Thyroid gland (tissue), 4 donors: ENCODE data around the gene AGK.

Experiments
- POLR2A ChIP-seq, 2 donors: fragments of 450-650 bp; IDR thresholded peaks; one replicate each; pipeline ENCODE4 v1.6.1; 2017; ENCODE audit warnings: antibody characterized with exemption in 2 of 2, mild to moderate bottlenecking in 2 of 2, moderate library complexity in 1 of 2
- TF ChIP-seq, protein P1 (sequence below), 6 experiments: fragments of 200-600 bp in 3 of 6; fragments of 450-650 bp in 3 of 6; sonication (generic) in 3 of 6; IDR thresholded peaks; one replicate each; pipeline ENCODE4 v1.5.1; 2016 to 2019; ENCODE audit warnings: antibody characterized with exemption in 6 of 6, mild to moderate bottlenecking in 2 of 6, inconsistent platforms in 1 of 6, moderate library complexity in 1 of 6

DNA sequence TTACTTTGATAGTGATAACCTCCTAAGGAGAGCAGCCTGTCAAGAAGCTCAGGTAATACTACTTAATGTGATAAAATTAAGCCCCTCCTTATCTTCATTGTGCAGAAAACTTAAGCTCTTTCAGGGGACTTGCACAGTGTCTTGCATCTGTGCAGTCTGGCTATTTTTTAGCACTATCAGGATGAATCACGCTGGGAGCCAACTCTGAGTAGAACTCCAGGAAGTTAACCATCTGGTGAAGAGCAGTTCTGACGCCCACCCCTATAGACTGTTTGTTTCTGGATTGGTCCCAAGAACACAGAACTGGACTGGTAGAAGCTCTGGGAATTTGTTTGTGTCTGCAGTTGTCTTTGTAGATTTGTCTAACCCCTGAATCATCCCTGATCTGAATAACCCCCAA lies 41.9 kb downstream of the AGK start:
- TF ChIP-seq, protein P1, sequence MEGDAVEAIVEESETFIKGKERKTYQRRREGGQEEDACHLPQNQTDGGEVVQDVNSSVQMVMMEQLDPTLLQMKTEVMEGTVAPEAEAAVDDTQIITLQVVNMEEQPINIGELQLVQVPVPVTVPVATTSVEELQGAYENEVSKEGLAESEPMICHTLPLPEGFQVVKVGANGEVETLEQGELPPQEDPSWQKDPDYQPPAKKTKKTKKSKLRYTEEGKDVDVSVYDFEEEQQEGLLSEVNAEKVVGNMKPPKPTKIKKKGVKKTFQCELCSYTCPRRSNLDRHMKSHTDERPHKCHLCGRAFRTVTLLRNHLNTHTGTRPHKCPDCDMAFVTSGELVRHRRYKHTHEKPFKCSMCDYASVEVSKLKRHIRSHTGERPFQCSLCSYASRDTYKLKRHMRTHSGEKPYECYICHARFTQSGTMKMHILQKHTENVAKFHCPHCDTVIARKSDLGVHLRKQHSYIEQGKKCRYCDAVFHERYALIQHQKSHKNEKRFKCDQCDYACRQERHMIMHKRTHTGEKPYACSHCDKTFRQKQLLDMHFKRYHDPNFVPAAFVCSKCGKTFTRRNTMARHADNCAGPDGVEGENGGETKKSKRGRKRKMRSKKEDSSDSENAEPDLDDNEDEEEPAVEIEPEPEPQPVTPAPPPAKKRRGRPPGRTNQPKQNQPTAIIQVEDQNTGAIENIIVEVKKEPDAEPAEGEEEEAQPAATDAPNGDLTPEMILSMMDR (IDR thresholded peaks at IDR 0.05): no peak
- TF ChIP-seq POLR2A (IDR thresholded peaks at IDR 0.05): no peak
